Femur (tissue), 1 donor: ENCODE results near the gene AUH.
"Not testable (repeated sequence)": the region's sequence is repeated elsewhere in the genome, so short reads cannot be mapped to it uniquely, and the experiment has no call there.

Experiments used
- DNase-seq: peaks from one replicate; pipeline ENCODE4 v3.0.0-alpha.2; 2017

The AUH gene

GRCh38 chr9:91378054-91378453, 16.3 kb upstream of the AUH start:
- not testable (repeated sequence) for DNase-seq

GRCh38 chr9:91376239-91376638, 14.5 kb upstream of the AUH start:
- no peak for DNase-seq

GRCh38 chr9:91374939-91375338, 13.2 kb upstream of the AUH start:
- no peak for DNase-seq

- no peak for DNase-seq
Observed at GRCh38 chr9:91371894-91372293, 10.2 kb upstream of the AUH start.

GRCh38 chr9:91370006-91370405, 8.3 kb upstream of the AUH start:
- not testable (repeated sequence) for DNase-seq

- DNase-seq, result no peak
Observed at GRCh38 chr9:91364702-91365101, 3.0 kb upstream of the AUH start.

GRCh38 chr9:91364005-91364404, 2.3 kb upstream of the AUH start:
- DNase-seq, result no peak

GRCh38 chr9:91362051-91362611, 413 bp upstream of the AUH start:
- DNase-seq, result no peak

- DNase-seq, result no peak
Observed at GRCh38 chr9:91360551-91361290, 997 bp downstream of the AUH start.

GRCh38 chr9:91359734-91360470, 1.8 kb downstream of the AUH start:
- no peak for DNase-seq

- no peak for DNase-seq
Observed at GRCh38 chr9:91359083-91359482, 2.6 kb downstream of the AUH start.

GRCh38 chr9:91354881-91355280, 6.8 kb downstream of the AUH start:
- no peak for DNase-seq

GRCh38 chr9:91349115-91349555, 12.6 kb downstream of the AUH start:
- no peak for DNase-seq

GRCh38 chr9:91348191-91348807, 13.4 kb downstream of the AUH start:
- no peak for DNase-seq

- no peak for DNase-seq
Observed at GRCh38 chr9:91347377-91347776, 14.3 kb downstream of the AUH start.

- DNase-seq, result no peak
Observed at GRCh38 chr9:91346644-91347043, 15.1 kb downstream of the AUH start.

- DNase-seq, result no peak
Observed at GRCh38 chr9:91345978-91346377, 15.7 kb downstream of the AUH start.

- DNase-seq, result no peak
Observed at GRCh38 chr9:91342575-91342974, 19.1 kb downstream of the AUH start.

- DNase-seq, result no peak
Observed at GRCh38 chr9:91341749-91342148, 20.0 kb downstream of the AUH start.

GRCh38 chr9:91341258-91341746, 20.4 kb downstream of the AUH start:
- DNase-seq, result no peak

- DNase-seq, result no peak
Observed at GRCh38 chr9:91340395-91340967, 21.2 kb downstream of the AUH start.

- DNase-seq, result no peak
Observed at GRCh38 chr9:91338681-91339080, 23.0 kb downstream of the AUH start.

- DNase-seq, result no peak
Observed at GRCh38 chr9:91336786-91337185, 24.9 kb downstream of the AUH start.
